HEK293 (cell line): Measurements from ENCODE around the gene LAPTM4A.

Source experiments
- GLIS1 ChIP-seq: fragments of 450-650 bp; formaldehyde crosslinking; IDR thresholded peaks from 2 replicates; pipeline ENCODE4 v1.5.1; 2016; ENCODE audit warnings: missing biosample characterization, missing genetic modification characterization
- ZNF324 ChIP-seq: fragments of 450-650 bp; formaldehyde crosslinking; IDR thresholded peaks from 2 replicates; pipeline ENCODE4 v1.5.1; 2016; ENCODE audit warnings: missing biosample characterization, missing genetic modification characterization

DNA sequence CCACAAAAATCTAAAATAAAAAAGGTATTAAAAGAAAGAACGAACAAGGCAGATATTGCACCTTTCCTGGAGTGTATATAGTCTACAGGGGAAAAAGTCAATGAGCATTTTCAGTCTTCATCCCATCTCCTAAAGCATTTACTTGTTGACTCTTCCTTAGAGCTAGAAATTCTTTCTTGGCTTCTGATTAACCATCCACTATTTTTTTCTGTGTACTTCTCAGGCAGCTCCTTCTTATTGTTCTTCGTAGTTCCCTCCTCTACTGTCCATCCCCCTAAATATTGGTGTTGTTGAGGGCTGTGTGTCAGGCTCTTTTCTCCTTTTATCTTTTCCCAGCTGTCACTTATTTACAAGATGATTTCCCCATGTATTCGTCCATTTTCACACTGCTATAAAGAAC lies 3.5 kb upstream of the LAPTM4A start:
- TF ChIP-seq ZNF324 (tag by site-specific recombination) (no peak), GLIS1 (no peak)
